HepG2 (cell line): ENCODE results near the gene NIP7. TPM values are rescaled to one million over a fixed set of nuclear protein-coding genes. Genes with fewer than 3 reads are reported as not detected.

Experiments
- CBX2 ChIP-seq, 2 experiments: fragments of 200-600 bp in 1 of 2; sonication (generic); formaldehyde crosslinking in 1 of 2; IDR thresholded peaks; 2 replicates each; pipeline versions ENCODE4 v1.7.0 to v1.8.1; 2018 to 2022; ENCODE audit warnings: low read depth in 2 of 2, low read length in 1 of 2, mild to moderate bottlenecking in 1 of 2, missing genetic modification reagents in 1 of 2
- CREB1 ChIP-seq, 2 experiments: fragments of 450-650 bp in 1 of 2; IDR thresholded peaks; 2 replicates each; pipeline ENCODE4 v1.6.1; 2016 to 2017; ENCODE audit warnings: control low read depth in 1 of 2, mild to moderate bottlenecking in 1 of 2, missing compliant biosample characterization in 1 of 2, missing genetic modification characterization in 1 of 2
- DNMT1 ChIP-seq: sonication (generic); formaldehyde crosslinking; IDR thresholded peaks from 2 replicates; pipeline ENCODE4 v1.5.1; 2020; ENCODE audit warnings: mild to moderate bottlenecking, missing genetic modification reagents
- IRX3 ChIP-seq: sonication (generic); formaldehyde crosslinking; IDR thresholded peaks from 2 replicates; pipeline ENCODE4 v1.8.1; 2023; ENCODE audit warnings: mild to moderate bottlenecking, low read depth, missing genetic modification reagents, borderline replicate concordance
- KDM6A ChIP-seq: IDR thresholded peaks from 2 replicates; pipeline ENCODE4 v1.6.1; 2016; ENCODE audit warnings: low read depth
- NR1H2 ChIP-seq: sonication (generic); formaldehyde crosslinking; IDR thresholded peaks from 2 replicates; pipeline ENCODE4 v1.8.1; 2022; ENCODE audit warnings: low read depth, missing genetic modification reagents, borderline replicate concordance
- TBX3 ChIP-seq: fragments of 450-650 bp; IDR thresholded peaks from 2 replicates; pipeline ENCODE4 v1.6.1; 2017; ENCODE audit warnings: antibody characterized with exemption, mild to moderate bottlenecking, inconsistent platforms, borderline replicate concordance
- ZBTB8A ChIP-seq: sonication (generic); formaldehyde crosslinking; IDR thresholded peaks from 2 replicates; pipeline ENCODE4 v1.4.0; 2020; ENCODE audit warnings: mild to moderate bottlenecking, low read depth, missing genetic modification reagents, borderline replicate concordance
- ZNF232 ChIP-seq: sonication (generic); formaldehyde crosslinking; IDR thresholded peaks from 2 replicates; pipeline ENCODE4 v1.4.0; 2020; ENCODE audit warnings: missing genetic modification reagents, borderline replicate concordance
- ZNF382 ChIP-seq: sonication (generic); formaldehyde crosslinking; IDR thresholded peaks from 2 replicates; pipeline ENCODE4 v1.5.0; 2020; ENCODE audit warnings: missing genetic modification reagents, mild to moderate bottlenecking, borderline replicate concordance
- ZNF496 ChIP-seq: sonication (generic); formaldehyde crosslinking; IDR thresholded peaks from 2 replicates; pipeline ENCODE4 v1.8.1; 2023; ENCODE audit warnings: mild to moderate bottlenecking, moderate library complexity, missing genetic modification reagents; ENCODE audit not compliant: insufficient replicate concordance
- ZNF674 ChIP-seq: sonication (generic); formaldehyde crosslinking; IDR thresholded peaks from 2 replicates; pipeline ENCODE4 v1.5.0; 2020; ENCODE audit warnings: low read depth, mild to moderate bottlenecking, missing genetic modification reagents
- polyA plus RNA-seq, 8 experiments: library from polyadenylated mRNA; depleted of rRNA in 3 of 8; stranded (reverse) in 7 of 8; unstranded in 1 of 8; fragments of >200 nt; fragmentation: Illumina TruSeq in 4 of 8; extraction: Trizol in 4 of 8; gene quantifications; 2 replicates each; pipeline versions ENCODE4 v1.2.1 to v1.2.3, GENCODE V29; 2011 to 2016; ENCODE audit warnings: low read depth in 4 of 8, missing spikeins in 1 of 8, mixed read lengths in 1 of 8; ENCODE audit not compliant: insufficient read depth in 1 of 8
- total RNA-seq, 5 experiments: library from RNA; depleted of rRNA; stranded (reverse); fragments of >200 nt; fragmentation: Illumina TruSeq; extraction: Trizol; gene quantifications; 2 replicates each; pipeline ENCODE4 v1.2.3, GENCODE V29; 2016; ENCODE audit warnings: low read depth in 1 of 5
- TF ChIP-seq, protein P1 (sequence below): sonication (generic); formaldehyde crosslinking; IDR thresholded peaks from 2 replicates; pipeline ENCODE4 v1.4.0; 2020; ENCODE audit warnings: missing genetic modification reagents
- TF ChIP-seq, protein P2 (sequence below): sonication (generic); formaldehyde crosslinking; IDR thresholded peaks from 2 replicates; pipeline ENCODE4 v1.5.0; 2020; ENCODE audit warnings: mild to moderate bottlenecking, missing genetic modification reagents, borderline replicate concordance
- TF ChIP-seq, protein P3 (sequence below): IDR thresholded peaks from 2 replicates; pipeline ENCODE4 v1.4.0; 2020; ENCODE audit warnings: mild to moderate bottlenecking, missing genetic modification reagents
- TF ChIP-seq, protein P4 (sequence below): sonication (generic); formaldehyde crosslinking; IDR thresholded peaks from 2 replicates; pipeline ENCODE4 v1.4.0; 2020; ENCODE audit warnings: missing genetic modification reagents

Gene NIP7
- total and polyA plus RNA-seq, 2 of the 13 experiments (the other 11 are each of a cell fraction or from before 2014, with no cell fraction given) = 15.3 to 114 TPM

DNA sequence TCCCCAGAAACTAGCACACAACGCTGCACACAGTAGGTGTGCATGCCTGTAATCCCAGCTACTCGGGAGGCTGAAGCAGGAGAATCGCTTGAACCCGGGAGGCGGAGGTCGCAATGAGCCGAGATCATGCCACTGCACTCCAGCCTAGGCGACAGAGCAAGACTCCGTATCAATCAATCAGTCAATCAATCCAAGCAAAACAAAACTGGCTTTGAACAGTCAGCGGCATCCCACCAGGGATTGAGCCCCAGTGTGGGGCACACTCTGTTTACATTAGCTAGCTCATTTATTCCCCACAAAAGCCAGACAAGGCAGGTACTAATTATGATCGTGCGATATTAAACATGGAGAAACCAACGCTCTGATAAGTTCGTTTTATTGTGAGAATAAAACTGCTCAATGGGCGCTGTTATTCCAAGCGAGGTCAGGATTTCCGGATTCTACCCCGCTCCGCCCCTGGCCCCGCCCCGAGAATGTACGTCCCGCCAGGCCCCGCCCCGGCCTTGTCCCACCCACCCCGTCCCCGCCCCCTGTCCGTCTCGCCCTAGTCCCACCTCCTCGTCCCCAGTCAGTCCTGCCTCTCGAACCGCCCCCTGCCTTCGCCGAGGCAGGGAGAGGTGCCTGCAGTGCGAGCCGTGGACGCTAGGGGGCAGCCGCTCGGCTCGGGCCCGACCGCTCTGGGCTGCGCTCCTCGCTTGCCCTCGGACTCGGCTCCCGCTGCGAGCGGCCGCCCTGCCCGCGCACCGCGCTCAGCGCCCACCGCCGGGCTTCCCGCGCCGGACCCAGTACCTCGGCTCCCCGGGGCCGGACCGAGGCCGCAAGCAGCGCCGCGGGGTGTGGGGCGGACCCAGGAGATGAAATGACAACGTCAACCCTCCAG, 28.7 kb upstream of the NIP7 start, which contains the start of gene VPS4A (continued):
- no peak for TF ChIP-seq ZNF496 (CRISPR knock-in tag)
- TF ChIP-seq TBX3 = no peak
- TF ChIP-seq KDM6A (CRISPR knock-in tag) = no peak
- TF ChIP-seq, protein P1, sequence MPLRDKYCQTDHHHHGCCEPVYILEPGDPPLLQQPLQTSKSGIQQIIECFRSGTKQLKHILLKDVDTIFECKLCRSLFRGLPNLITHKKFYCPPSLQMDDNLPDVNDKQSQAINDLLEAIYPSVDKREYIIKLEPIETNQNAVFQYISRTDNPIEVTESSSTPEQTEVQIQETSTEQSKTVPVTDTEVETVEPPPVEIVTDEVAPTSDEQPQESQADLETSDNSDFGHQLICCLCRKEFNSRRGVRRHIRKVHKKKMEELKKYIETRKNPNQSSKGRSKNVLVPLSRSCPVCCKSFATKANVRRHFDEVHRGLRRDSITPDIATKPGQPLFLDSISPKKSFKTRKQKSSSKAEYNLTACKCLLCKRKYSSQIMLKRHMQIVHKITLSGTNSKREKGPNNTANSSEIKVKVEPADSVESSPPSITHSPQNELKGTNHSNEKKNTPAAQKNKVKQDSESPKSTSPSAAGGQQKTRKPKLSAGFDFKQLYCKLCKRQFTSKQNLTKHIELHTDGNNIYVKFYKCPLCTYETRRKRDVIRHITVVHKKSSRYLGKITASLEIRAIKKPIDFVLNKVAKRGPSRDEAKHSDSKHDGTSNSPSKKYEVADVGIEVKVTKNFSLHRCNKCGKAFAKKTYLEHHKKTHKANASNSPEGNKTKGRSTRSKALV = no peak
- 0 out of 2 replicates have a peak, but pooled peaks have one; percentile 19 for TF ChIP-seq CREB1 (IDR thresholded peaks at IDR 0.05)
- TF ChIP-seq CREB1 (CRISPR knock-in tag; IDR thresholded peaks at IDR 0.05) = no peak
- no peak for TF ChIP-seq ZNF382
- TF ChIP-seq, protein P2, sequence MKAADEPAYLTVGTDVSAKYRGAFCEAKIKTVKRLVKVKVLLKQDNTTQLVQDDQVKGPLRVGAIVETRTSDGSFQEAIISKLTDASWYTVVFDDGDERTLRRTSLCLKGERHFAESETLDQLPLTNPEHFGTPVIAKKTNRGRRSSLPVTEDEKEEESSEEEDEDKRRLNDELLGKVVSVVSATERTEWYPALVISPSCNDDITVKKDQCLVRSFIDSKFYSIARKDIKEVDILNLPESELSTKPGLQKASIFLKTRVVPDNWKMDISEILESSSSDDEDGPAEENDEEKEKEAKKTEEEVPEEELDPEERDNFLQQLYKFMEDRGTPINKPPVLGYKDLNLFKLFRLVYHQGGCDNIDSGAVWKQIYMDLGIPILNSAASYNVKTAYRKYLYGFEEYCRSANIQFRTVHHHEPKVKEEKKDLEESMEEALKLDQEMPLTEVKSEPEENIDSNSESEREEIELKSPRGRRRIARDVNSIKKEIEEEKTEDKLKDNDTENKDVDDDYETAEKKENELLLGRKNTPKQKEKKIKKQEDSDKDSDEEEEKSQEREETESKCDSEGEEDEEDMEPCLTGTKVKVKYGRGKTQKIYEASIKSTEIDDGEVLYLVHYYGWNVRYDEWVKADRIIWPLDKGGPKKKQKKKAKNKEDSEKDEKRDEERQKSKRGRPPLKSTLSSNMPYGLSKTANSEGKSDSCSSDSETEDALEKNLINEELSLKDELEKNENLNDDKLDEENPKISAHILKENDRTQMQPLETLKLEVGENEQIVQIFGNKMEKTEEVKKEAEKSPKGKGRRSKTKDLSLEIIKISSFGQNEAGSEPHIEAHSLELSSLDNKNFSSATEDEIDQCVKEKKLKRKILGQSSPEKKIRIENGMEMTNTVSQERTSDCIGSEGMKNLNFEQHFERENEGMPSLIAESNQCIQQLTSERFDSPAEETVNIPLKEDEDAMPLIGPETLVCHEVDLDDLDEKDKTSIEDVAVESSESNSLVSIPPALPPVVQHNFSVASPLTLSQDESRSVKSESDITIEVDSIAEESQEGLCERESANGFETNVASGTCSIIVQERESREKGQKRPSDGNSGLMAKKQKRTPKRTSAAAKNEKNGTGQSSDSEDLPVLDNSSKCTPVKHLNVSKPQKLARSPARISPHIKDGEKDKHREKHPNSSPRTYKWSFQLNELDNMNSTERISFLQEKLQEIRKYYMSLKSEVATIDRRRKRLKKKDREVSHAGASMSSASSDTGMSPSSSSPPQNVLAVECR (CRISPR knock-in tag) = peak; percentile 80; the same call in 1 of the 2 replicates
- 0 out of 2 replicates have a peak, but pooled peaks have one; percentile 93 for TF ChIP-seq ZNF674
- TF ChIP-seq CBX2 (IDR thresholded peaks at IDR 0.05; ENCODE audit: low read depth, low read length) = no peak
- TF ChIP-seq CBX2 (CRISPR knock-in tag; IDR thresholded peaks at IDR 0.05; ENCODE audit: low read depth) = peak; percentile 59; the same call in 1 of the 2 replicates
- peak; percentile 62; the same call in 1 of the 2 replicates for TF ChIP-seq IRX3 (CRISPR knock-in tag)
- TF ChIP-seq, protein P3, sequence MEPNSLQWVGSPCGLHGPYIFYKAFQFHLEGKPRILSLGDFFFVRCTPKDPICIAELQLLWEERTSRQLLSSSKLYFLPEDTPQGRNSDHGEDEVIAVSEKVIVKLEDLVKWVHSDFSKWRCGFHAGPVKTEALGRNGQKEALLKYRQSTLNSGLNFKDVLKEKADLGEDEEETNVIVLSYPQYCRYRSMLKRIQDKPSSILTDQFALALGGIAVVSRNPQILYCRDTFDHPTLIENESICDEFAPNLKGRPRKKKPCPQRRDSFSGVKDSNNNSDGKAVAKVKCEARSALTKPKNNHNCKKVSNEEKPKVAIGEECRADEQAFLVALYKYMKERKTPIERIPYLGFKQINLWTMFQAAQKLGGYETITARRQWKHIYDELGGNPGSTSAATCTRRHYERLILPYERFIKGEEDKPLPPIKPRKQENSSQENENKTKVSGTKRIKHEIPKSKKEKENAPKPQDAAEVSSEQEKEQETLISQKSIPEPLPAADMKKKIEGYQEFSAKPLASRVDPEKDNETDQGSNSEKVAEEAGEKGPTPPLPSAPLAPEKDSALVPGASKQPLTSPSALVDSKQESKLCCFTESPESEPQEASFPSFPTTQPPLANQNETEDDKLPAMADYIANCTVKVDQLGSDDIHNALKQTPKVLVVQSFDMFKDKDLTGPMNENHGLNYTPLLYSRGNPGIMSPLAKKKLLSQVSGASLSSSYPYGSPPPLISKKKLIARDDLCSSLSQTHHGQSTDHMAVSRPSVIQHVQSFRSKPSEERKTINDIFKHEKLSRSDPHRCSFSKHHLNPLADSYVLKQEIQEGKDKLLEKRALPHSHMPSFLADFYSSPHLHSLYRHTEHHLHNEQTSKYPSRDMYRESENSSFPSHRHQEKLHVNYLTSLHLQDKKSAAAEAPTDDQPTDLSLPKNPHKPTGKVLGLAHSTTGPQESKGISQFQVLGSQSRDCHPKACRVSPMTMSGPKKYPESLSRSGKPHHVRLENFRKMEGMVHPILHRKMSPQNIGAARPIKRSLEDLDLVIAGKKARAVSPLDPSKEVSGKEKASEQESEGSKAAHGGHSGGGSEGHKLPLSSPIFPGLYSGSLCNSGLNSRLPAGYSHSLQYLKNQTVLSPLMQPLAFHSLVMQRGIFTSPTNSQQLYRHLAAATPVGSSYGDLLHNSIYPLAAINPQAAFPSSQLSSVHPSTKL (CRISPR knock-in tag) = no peak
- no peak; the same call in 1 of the 2 replicates for TF ChIP-seq DNMT1 (CRISPR knock-in tag)
- TF ChIP-seq ZNF232 = 0 out of 2 replicates have a peak, but pooled peaks have one; percentile 22
- no peak for TF ChIP-seq NR1H2 (CRISPR knock-in tag)
- TF ChIP-seq ZBTB8A = no peak
- TF ChIP-seq, protein P4, sequence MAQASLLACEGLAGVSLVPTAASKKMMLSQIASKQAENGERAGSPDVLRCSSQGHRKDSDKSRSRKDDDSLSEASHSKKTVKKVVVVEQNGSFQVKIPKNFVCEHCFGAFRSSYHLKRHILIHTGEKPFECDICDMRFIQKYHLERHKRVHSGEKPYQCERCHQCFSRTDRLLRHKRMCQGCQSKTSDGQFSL (CRISPR knock-in tag) = no peak
